HepG2 (cell line): ENCODE measurements around the gene PARP14. TPM values are rescaled to one million over a fixed set of nuclear protein-coding genes. Genes with fewer than 3 reads are reported as not detected.

Source experiments
- ATAC-seq: fragments of 200-7000 bp; cut with Tn5 transposase; 3 replicates; pipeline ENCODE4 v1.9.1; 2020; ENCODE audit warnings: mild to moderate bottlenecking, moderate library complexity
- BruUV-seq: library from RNA; stranded (reverse); fragments of 400-500 nt; replicated peaks from 2 replicates; lab custom pipeline; 2021; lab: Mats Ljungman, UMichigan
- CTCF ChIA-PET: fragments of 300-600 bp; formaldehyde crosslinking; extraction: SDS; loops from one replicate; lab custom pipeline; 2021; ENCODE audit warnings: low total read pairs, inconsistent platforms, low intra/inter-chr PET ratio; lab: Yijun Ruan, JAX
- POLR2A ChIA-PET: fragments of 350-600 bp; sonication (Branson Sonifier 250); formaldehyde crosslinking; loops from one replicate; lab custom pipeline; 2020; ENCODE audit warnings: antibody characterized with exemption, inconsistent platforms; lab: Yijun Ruan, JAX
- DNase-seq: peaks from one replicate; pipeline ENCODE4 v3.0.0-alpha.2; 2015; ENCODE audit warnings: low spot score
- FAIRE-seq: peaks from 3 replicates; lab custom pipeline; 2011; peaks lifted over from hg19 to GRCh38; lab: Jason Lieb, UNC
- H2AFZ ChIP-seq: one replicate; pipeline ENCODE4 v1.6.1; 2011; ENCODE audit warnings: low read length, inconsistent platforms
- H3K27ac ChIP-seq: fragments of 300-600 bp; 3 replicates; pipeline ENCODE4 v1.8.0; 2011; ENCODE audit warnings: mixed run types, mild to moderate bottlenecking, mixed read lengths, low read length, inconsistent platforms; ENCODE audit not compliant: insufficient read depth; ENCODE audit errors: extremely low read length
- H3K27me3 ChIP-seq, 2 experiments: fragments of 200-600 bp in 1 of 2; 2 replicates in 1 of 2; 3 replicates in 1 of 2; pipeline versions ENCODE4 v1.6.0 to v1.8.0; 2011; ENCODE audit warnings: low read length in 2 of 2, mild to moderate bottlenecking in 2 of 2, moderate library complexity in 2 of 2, inconsistent platforms in 1 of 2; ENCODE audit not compliant: insufficient read depth in 2 of 2, control insufficient read depth in 1 of 2
- H3K36me3 ChIP-seq, 2 experiments: fragments of 200-600 bp in 1 of 2; replicated peaks in 1 of 2; 2 replicates in 1 of 2; 3 replicates in 1 of 2; pipeline versions ENCODE4 v1.5.1 to v1.8.0; 2011; ENCODE audit warnings: low read length in 2 of 2, inconsistent platforms in 1 of 2; ENCODE audit not compliant: insufficient read depth in 2 of 2, control insufficient read depth in 1 of 2
- H3K4me1 ChIP-seq: 2 replicates; pipeline ENCODE4 v1.5.1; 2012; ENCODE audit warnings: low read length, inconsistent platforms; ENCODE audit not compliant: insufficient read depth
- H3K4me2 ChIP-seq: 2 replicates; pipeline ENCODE4 v1.6.0; 2011; ENCODE audit warnings: low read depth, low read length, inconsistent platforms
- H3K4me3 ChIP-seq, 3 experiments: fragments of 200-600 bp in 1 of 3; sonication (generic), shearing (Covaris generic) in 1 of 3; replicated peaks in 1 of 3; 2 replicates each; pipeline ENCODE4 v1.5.1; 2011 to 2016; ENCODE audit warnings: low read length in 3 of 3, inconsistent platforms in 2 of 3, low read depth in 2 of 3, mild to moderate bottlenecking in 2 of 3, control low read depth in 1 of 3, mixed read lengths in 1 of 3; ENCODE audit not compliant: insufficient read depth in 1 of 3
- H3K79me2 ChIP-seq: one replicate; pipeline ENCODE4 v1.6.1; 2011; ENCODE audit warnings: low read length, inconsistent platforms; ENCODE audit not compliant: insufficient read depth
- H3K9ac ChIP-seq: 2 replicates; pipeline ENCODE4 v1.6.0; 2011; ENCODE audit warnings: mild to moderate bottlenecking, low read depth, low read length, inconsistent platforms; ENCODE audit not compliant: insufficient read depth
- H3K9me3 ChIP-seq: 2 replicates; pipeline ENCODE4 v1.5.1; 2012; ENCODE audit warnings: mild to moderate bottlenecking, low read length
- H4K20me1 ChIP-seq: 2 replicates; pipeline ENCODE4 v1.6.0; 2011; ENCODE audit warnings: inconsistent platforms, mild to moderate bottlenecking, low read length, moderate library complexity; ENCODE audit not compliant: insufficient read depth
- ATM ChIP-seq: fragments of 450-650 bp; IDR thresholded peaks from 2 replicates; pipeline ENCODE4 v1.7.1; 2017; ENCODE audit warnings: mild to moderate bottlenecking, borderline replicate concordance
- BRCA1 ChIP-seq: sonication (generic); formaldehyde crosslinking; IDR thresholded peaks from 2 replicates; pipeline ENCODE4 v1.4.0; 2020; ENCODE audit warnings: missing genetic modification reagents
- GATAD2A ChIP-seq: IDR thresholded peaks from 2 replicates; pipeline ENCODE4 v1.6.1; 2016
- GZF1 ChIP-seq: sonication (generic); formaldehyde crosslinking; IDR thresholded peaks from 2 replicates; pipeline ENCODE4 v1.5.1; 2020; ENCODE audit warnings: mild to moderate bottlenecking, missing genetic modification reagents
- JUN ChIP-seq: sonication (generic); formaldehyde crosslinking; IDR thresholded peaks from 2 replicates; pipeline ENCODE4 v1.4.0; 2020; ENCODE audit warnings: mild to moderate bottlenecking, missing genetic modification reagents
- NFATC3 ChIP-seq: sonication (generic); formaldehyde crosslinking; IDR thresholded peaks from 2 replicates; pipeline ENCODE4 v1.5.1; 2020; ENCODE audit warnings: mild to moderate bottlenecking, missing genetic modification reagents
- NFKB2 ChIP-seq: sonication (generic); formaldehyde crosslinking; IDR thresholded peaks from 2 replicates; pipeline ENCODE4 v1.4.0; 2020; ENCODE audit warnings: missing genetic modification reagents, borderline replicate concordance
- PLRG1 ChIP-seq: fragments of 450-650 bp; conservative IDR thresholded peaks from 2 replicates; pipeline ENCODE4 v1.6.1; 2016
- SAP130 ChIP-seq: IDR thresholded peaks from 2 replicates; pipeline ENCODE4 v1.6.1; 2016; ENCODE audit warnings: low read depth
- SMC3 ChIP-seq: IDR thresholded peaks from 2 replicates; pipeline ENCODE4 v1.6.1; 2011; ENCODE audit warnings: low read length, improper control_type of control experiment
- ZBTB38 ChIP-seq: sonication (generic); formaldehyde crosslinking; IDR thresholded peaks from 2 replicates; pipeline ENCODE4 v1.5.1; 2020; ENCODE audit warnings: mild to moderate bottlenecking, missing genetic modification reagents
- ZBTB7B ChIP-seq: sonication (generic); formaldehyde crosslinking; IDR thresholded peaks from 2 replicates; pipeline ENCODE4 v1.4.0; 2020; ENCODE audit warnings: missing genetic modification reagents
- ZNF20 ChIP-seq: sonication (generic); formaldehyde crosslinking; IDR thresholded peaks from 2 replicates; pipeline ENCODE4 v1.4.0; 2020; ENCODE audit warnings: mild to moderate bottlenecking, moderate library complexity, missing genetic modification reagents
- ZNF263 ChIP-seq: sonication (generic); formaldehyde crosslinking; IDR thresholded peaks from 2 replicates; pipeline ENCODE4 v1.4.0; 2020; ENCODE audit warnings: missing genetic modification reagents
- ZNF616 ChIP-seq: sonication (generic); formaldehyde crosslinking; IDR thresholded peaks from 2 replicates; pipeline ENCODE4 v1.5.0; 2020; ENCODE audit warnings: low read depth, mild to moderate bottlenecking, missing genetic modification reagents
- ZNF775 ChIP-seq: sonication (generic); formaldehyde crosslinking; IDR thresholded peaks from 2 replicates; pipeline ENCODE4 v1.4.0; 2020; ENCODE audit warnings: missing genetic modification reagents, mild to moderate bottlenecking, moderate library complexity, borderline replicate concordance
- ZSCAN21 ChIP-seq: sonication (generic); formaldehyde crosslinking; IDR thresholded peaks from 2 replicates; pipeline ENCODE4 v1.8.0; 2022; ENCODE audit warnings: mild to moderate bottlenecking, missing genetic modification reagents, moderate library complexity, borderline replicate concordance
- WGBS: methylation state at CpG from one replicate; pipeline ENCODE4 v1.1.6; 2017; ENCODE audit warnings: low lambda C conversion rate; 5-methylcytosine and 5-hydroxymethylcytosine counted together
- in situ Hi-C: cut with HindIII; loops from 2 replicates; pipeline ENCODE4 v1.10.0; 2017; ENCODE audit warnings: low pct_unique_long_range_greater_than_20kb; ENCODE audit not compliant: extremely low pct_ligation_motif_present
- intact Hi-C: fragments of 100-400 bp; cut with micrococcal nuclease; formaldehyde crosslinking; loops from one replicate; pipeline ENCODE4 v1.10.0; 2022; ENCODE audit not compliant: unreplicated experiment
- polyA plus RNA-seq, 8 experiments: library from polyadenylated mRNA; depleted of rRNA in 3 of 8; stranded (reverse) in 7 of 8; unstranded in 1 of 8; fragments of >200 nt; fragmentation: Illumina TruSeq in 4 of 8; extraction: Trizol in 4 of 8; gene quantifications; 2 replicates each; pipeline versions ENCODE4 v1.2.1 to v1.2.3, GENCODE V29; 2011 to 2016; ENCODE audit warnings: low read depth in 4 of 8, missing spikeins in 1 of 8, mixed read lengths in 1 of 8; ENCODE audit not compliant: insufficient read depth in 1 of 8
- total RNA-seq, 5 experiments: library from RNA; depleted of rRNA; stranded (reverse); fragments of >200 nt; fragmentation: Illumina TruSeq; extraction: Trizol; gene quantifications; 2 replicates each; pipeline ENCODE4 v1.2.3, GENCODE V29; 2016; ENCODE audit warnings: low read depth in 1 of 5
- TF ChIP-seq, protein P1 (sequence below): IDR thresholded peaks from 2 replicates; pipeline ENCODE4 v1.6.1; 2016; ENCODE audit warnings: missing compliant biosample characterization, missing genetic modification reagents, borderline replicate concordance
- TF ChIP-seq, protein P2 (sequence below): IDR thresholded peaks from 2 replicates; pipeline ENCODE4 v1.6.1; 2016; ENCODE audit warnings: missing genetic modification reagents, missing compliant biosample characterization
- TF ChIP-seq, protein P3 (sequence below): sonication (generic); formaldehyde crosslinking; IDR thresholded peaks from 2 replicates; pipeline ENCODE4 v1.8.1; 2023; ENCODE audit warnings: missing genetic modification reagents, mild to moderate bottlenecking, borderline replicate concordance

Gene PARP14
- total and polyA plus RNA-seq, 2 of the 13 experiments (the other 11 are each of a cell fraction or from before 2014, with no cell fraction given): 9.0 to 19.1 TPM

DNA sequence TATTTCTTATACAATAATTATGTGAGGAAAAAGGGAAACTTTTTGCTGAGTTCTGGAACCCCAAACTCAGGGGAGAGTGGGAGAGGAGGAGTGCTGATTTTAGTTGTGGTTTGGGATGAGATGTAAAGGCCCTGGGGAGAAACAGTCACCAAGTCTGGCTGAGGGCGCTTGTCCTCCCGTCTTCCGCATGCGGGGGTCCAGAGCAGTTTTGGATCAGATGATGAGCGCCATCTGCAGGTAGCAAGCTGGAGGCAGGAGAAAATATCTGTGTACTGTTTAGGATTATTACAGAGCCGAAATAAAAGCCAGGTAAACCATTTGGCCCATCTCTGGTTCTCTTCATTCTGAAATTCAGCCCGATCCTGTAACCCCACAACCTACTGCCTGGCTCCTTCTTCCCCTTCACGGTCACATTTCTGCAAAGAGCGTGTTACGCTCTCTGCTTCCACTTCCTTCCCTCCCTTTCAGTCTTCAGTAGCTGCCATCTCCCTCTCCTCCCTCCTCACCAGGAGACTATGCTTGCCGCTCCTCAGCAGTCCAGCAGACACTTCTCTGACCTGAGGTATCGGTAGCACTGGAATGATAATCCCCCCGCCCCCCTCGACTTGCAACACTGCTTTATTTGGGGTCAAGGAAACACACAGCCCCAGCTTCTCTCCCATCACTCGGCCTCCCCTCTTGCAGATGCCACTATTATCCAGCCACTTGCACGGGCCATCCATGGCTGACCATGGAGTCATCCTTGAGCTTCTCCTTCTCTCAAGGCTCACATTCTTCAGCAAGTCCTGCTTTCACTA, 1.4 kb upstream of the PARP14 start (continued):
- TF ChIP-seq ZNF616 (no peak), ATM (no peak), GZF1 (CRISPR knock-in tag) (no peak), BRCA1 (CRISPR knock-in tag) (0 out of 2 replicates have a peak, but pooled peaks have one; percentile 50), PLRG1 (no peak), ZBTB7B (CRISPR knock-in tag) (peak; percentile 59; the same call in 1 of the 2 replicates), ZBTB38 (CRISPR knock-in tag) (0 out of 2 replicates have a peak, but pooled peaks have one; percentile 17), GATAD2A (CRISPR knock-in tag) (peak; percentile 37; the same call in 1 of the 2 replicates), SMC3 (peak; percentile 78; the same call in 1 of the 2 replicates), ZNF263 (peak; percentile 35; the same call in 1 of the 2 replicates)

DNA sequence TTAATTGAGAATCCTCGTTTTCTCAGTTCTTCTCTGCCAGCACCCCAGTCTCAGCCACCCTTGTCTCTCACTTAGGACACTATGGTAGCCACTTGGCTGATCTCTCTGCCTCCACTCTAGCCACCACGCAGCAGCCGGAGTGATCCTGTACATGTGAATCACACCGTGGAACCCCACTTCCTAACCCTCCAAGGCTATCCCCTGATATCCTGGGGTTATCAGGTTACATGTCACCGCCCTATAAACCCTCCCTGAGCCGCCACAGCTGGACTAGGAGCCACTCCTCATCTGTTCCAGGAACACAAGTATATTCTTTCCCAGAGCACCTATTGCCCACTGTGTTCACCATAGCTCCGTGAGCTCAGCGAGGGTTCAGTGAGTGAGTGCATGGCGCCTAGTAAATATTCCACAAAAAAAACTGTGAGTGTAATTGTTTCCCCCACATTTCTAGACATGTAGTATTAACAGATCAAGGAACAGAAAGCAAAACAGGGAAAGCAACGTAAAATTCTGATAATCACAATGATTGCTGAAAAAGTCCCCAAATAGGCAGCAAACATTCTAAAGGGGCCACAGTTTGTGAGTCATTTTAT, 661 bp upstream of the PARP14 start:
- no peaks in the 10 kb centered on the region; a peak in 1 of 5 replicates for H3K27me3 ChIP-seq
- TSS peak; percentile 70 for BruUV-seq
- H3K4me3 ChIP-seq: peak overlapping the region; percentile 90 to 97 (median 93)
- FAIRE-seq (peak; percentile 54), DNase-seq (no peak), ATAC-seq (peak; percentile 80)
- WGBS: under 1% methylated on average over 10 of the region's 10 CpGs
- no peaks in the 10 kb centered on the region for H3K79me2 ChIP-seq
- H3K9me3 ChIP-seq: no peaks in the 10 kb centered on the region
- no peaks in the 10 kb centered on the region for H4K20me1 ChIP-seq
- in situ Hi-C loops: loop anchor here (5.0 to 25.0 kb wide), 3 partner anchors 123 to 1118 kb away; partner anchors contain the start of gene ARGFX
- peak overlapping the region; percentile 81 for H3K9ac ChIP-seq
- no peaks in the 10 kb centered on the region for H3K36me3 ChIP-seq
- peak overlapping the region; percentile 99 for H3K4me2 ChIP-seq
- H2AFZ ChIP-seq: peak overlapping the region; percentile 100
- intact Hi-C loops: loop anchor here (1.0 to 10.0 kb wide), 6 partner anchors 11 to 1135 kb away; partner anchors contain the start of genes DTX3L, PARP9 and POLQ
- POLR2A ChIA-PET: interaction anchor here (0.7 to 3.6 kb wide), 12 partner anchors 10 to 296 kb away, joined by 3 to 29 read pairs (median 6); partner anchors contain the start of genes DTX3L, FAM162A, HSPBAP1 and KPNA1
- H3K4me1 ChIP-seq: peaks cover 30% of the 10 kb centered on the region
- peak overlapping the region; percentile 65 for H3K27ac ChIP-seq
- CTCF ChIA-PET: interaction anchor here (1.1 to 2.8 kb wide), 3 partner anchors 119 to 1134 kb away, joined by 3 to 39 read pairs (median 14); no protein-coding TSS in a partner anchor
- TF ChIP-seq ZNF775 (CRISPR knock-in tag) (0 out of 2 replicates have a peak, but pooled peaks have one; percentile 23), ZNF20 (no peak), NFATC3 (CRISPR knock-in tag) (no peak), NFKB2 (CRISPR knock-in tag) (no peak), SAP130 (0 out of 2 replicates have a peak, but pooled peaks have one; percentile 12), ZSCAN21 (CRISPR knock-in tag) (no peak), JUN (0 out of 2 replicates have a peak, but pooled peaks have one; percentile 36)
- TF ChIP-seq, protein P1, sequence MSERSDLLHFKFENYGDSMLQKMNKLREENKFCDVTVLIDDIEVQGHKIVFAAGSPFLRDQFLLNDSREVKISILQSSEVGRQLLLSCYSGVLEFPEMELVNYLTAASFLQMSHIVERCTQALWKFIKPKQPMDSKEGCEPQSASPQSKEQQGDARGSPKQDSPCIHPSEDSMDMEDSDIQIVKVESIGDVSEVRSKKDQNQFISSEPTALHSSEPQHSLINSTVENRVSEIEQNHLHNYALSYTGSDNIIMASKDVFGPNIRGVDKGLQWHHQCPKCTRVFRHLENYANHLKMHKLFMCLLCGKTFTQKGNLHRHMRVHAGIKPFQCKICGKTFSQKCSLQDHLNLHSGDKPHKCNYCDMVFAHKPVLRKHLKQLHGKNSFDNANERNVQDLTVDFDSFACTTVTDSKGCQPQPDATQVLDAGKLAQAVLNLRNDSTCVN (CRISPR knock-in tag): no peak
- TF ChIP-seq, protein P2, sequence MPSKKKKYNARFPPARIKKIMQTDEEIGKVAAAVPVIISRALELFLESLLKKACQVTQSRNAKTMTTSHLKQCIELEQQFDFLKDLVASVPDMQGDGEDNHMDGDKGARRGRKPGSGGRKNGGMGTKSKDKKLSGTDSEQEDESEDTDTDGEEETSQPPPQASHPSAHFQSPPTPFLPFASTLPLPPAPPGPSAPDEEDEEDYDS: peak; percentile 25; the same call in 1 of the 2 replicates
- TF ChIP-seq, protein P3, sequence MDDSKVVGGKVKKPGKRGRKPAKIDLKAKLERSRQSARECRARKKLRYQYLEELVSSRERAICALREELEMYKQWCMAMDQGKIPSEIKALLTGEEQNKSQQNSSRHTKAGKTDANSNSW (CRISPR knock-in tag): 0 out of 2 replicates have a peak, but pooled peaks have one; percentile 59
